Muscle of leg (tissue), 11 donors: Measurements from ENCODE around the gene TMEM235. TPM values are rescaled to one million over a fixed set of nuclear protein-coding genes. Genes with fewer than 3 reads are reported as not detected.

Experiments used
- DNase-seq: peaks from one replicate; pipeline ENCODE4 v3.0.0; 2013
- H3K27ac ChIP-seq: one replicate; pipeline ENCODE4 v1.5.1; 2013; ENCODE audit warnings: mild to moderate bottlenecking, low read length, control low read depth
- H3K27me3 ChIP-seq: one replicate; pipeline ENCODE4 v1.6.1; 2013; ENCODE audit warnings: low read length; ENCODE audit not compliant: control insufficient read depth, insufficient read depth
- H3K36me3 ChIP-seq: one replicate; pipeline ENCODE4 v1.6.1; 2013; ENCODE audit warnings: low read length; ENCODE audit not compliant: control insufficient read depth, insufficient read depth
- H3K4me1 ChIP-seq: one replicate; pipeline ENCODE4 v1.6.1; 2013; ENCODE audit warnings: low read length; ENCODE audit not compliant: control insufficient read depth, insufficient read depth
- H3K4me3 ChIP-seq: one replicate; pipeline ENCODE4 v1.5.1; 2013; ENCODE audit warnings: low read length, control low read depth
- H3K9me3 ChIP-seq: replicated peaks from 2 replicates; pipeline ENCODE4 v1.6.1; 2013; ENCODE audit warnings: low read depth, low read length; ENCODE audit not compliant: control insufficient read depth
- WGBS: methylation state at CpG from one replicate; pipeline ENCODE4 v1.1.5; 2013; ENCODE audit warnings: missing lambda C conversion rate; ENCODE audit not compliant: insufficient coverage; 5-methylcytosine and 5-hydroxymethylcytosine counted together
- polyA plus RNA-seq, 8 donors: library from polyadenylated mRNA; unstranded; fragments of 120-200 nt; gene quantifications; one replicate each; pipeline versions ENCODE4 v1.2.1 to v1.2.3, GENCODE V29; 2013; ENCODE audit warnings: inconsistent platforms in 1 of 8, low replicate concordance in 1 of 8; ENCODE audit not compliant: insufficient read length in 8 of 8, insufficient read depth in 1 of 8
- total RNA-seq: library from RNA; stranded (reverse); fragments of 120-200 nt; gene quantifications from one replicate; pipeline ENCODE4 v1.2.4, GENCODE V29; 2013

Gene TMEM235
- total and polyA plus RNA-seq, 9 donors = 0.04 to 0.14 (median 0.10) TPM; not detected in 6

GRCh38 chr17:78219396-78220150, 11.9 kb upstream of the TMEM235 start:
- WGBS = 83% methylated on average over 6 of the region's 11 CpGs
- H3K4me1 ChIP-seq = peaks cover 16% of the 10 kb centered on the region

DNA sequence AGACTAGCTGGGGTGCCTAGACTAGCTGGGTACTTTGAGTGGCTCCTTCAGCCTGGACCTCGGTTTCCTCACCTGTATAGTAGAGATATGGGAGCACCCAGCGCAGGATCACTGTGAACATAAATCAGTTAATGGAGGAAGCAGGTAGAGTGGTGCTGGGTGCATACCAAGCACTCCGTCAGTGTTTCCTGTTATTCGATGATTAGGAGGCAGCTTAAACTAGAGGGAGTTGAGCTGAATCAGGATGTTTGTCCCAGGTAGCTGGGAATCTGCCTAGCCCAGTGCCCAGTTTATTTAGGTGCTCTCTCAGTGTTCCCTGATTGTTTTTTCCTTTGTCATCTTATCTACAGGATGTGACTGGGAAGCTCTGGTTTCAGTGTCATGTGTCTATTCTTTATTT, 8.4 kb upstream of the TMEM235 start:
- peaks cover 9% of the 10 kb centered on the region for H3K36me3 ChIP-seq
- H3K4me3 ChIP-seq = no peak overlapping the region
- H3K27me3 ChIP-seq = no peaks in the 10 kb centered on the region
- peak overlapping the region; percentile 31 for H3K27ac ChIP-seq
- DNase-seq = no peak
- H3K9me3 ChIP-seq = no peaks in the 10 kb centered on the region
- WGBS = 68% methylated on average over 4 of the region's 4 CpGs
- peaks cover 41% of the 10 kb centered on the region for H3K4me1 ChIP-seq

More at GRCh38 chr17:78219396-78220150, 11.9 kb upstream of the TMEM235 start:
- Histone ChIP-seq H3K36me3 (peaks cover 8% of the 10 kb centered on the region), H3K9me3 (no peaks in the 10 kb centered on the region), H3K4me3 (no peak overlapping the region), H3K27me3 (no peaks in the 10 kb centered on the region), H3K27ac (no peak overlapping the region)
- no peak for DNase-seq

DNA sequence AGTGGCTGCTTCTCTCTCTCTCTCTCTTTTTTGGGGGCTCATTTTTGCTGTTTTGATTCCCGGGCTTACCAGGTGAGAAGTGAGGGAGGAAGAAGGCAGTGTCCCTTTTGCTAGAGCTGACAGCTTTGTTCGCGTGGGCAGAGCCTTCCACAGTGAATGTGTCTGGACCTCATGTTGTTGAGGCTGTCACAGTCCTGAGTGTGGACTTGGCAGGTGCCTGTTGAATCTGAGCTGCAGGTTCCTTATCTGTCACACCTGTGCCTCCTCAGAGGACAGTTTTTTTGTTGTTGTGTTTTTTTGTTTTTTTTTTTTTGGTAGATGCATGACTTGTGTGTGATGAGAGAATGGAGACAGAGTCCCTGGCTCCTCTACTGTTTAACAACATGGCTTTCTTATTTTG, 7.7 kb upstream of the TMEM235 start:
- no peaks in the 10 kb centered on the region for H3K9me3 ChIP-seq
- peaks cover 8% of the 10 kb centered on the region for H3K36me3 ChIP-seq
- H3K27ac ChIP-seq = no peak overlapping the region
- no peak overlapping the region for H3K4me3 ChIP-seq
- no peak for DNase-seq
- H3K4me1 ChIP-seq = peaks cover 43% of the 10 kb centered on the region
- H3K27me3 ChIP-seq = no peaks in the 10 kb centered on the region
- WGBS = 77% methylated on average over 2 of the region's 3 CpGs

GRCh38 chr17:78224231-78225087, 7.0 kb upstream of the TMEM235 start:
- Histone ChIP-seq H3K4me1 (peaks cover 43% of the 10 kb centered on the region), H3K4me3 (no peak overlapping the region), H3K27me3 (no peaks in the 10 kb centered on the region), H3K36me3 (peaks cover 6% of the 10 kb centered on the region), H3K9me3 (no peaks in the 10 kb centered on the region), H3K27ac (peak overlapping the region; percentile 54)
- no peak for DNase-seq
- WGBS = 74% methylated on average over 21 of the region's 27 CpGs

- Histone ChIP-seq H3K27me3 (peaks cover 6% of the 10 kb centered on the region), H3K4me1 (peaks cover 43% of the 10 kb centered on the region), H3K9me3 (no peaks in the 10 kb centered on the region), H3K4me3 (no peak overlapping the region), H3K36me3 (peaks cover 6% of the 10 kb centered on the region), H3K27ac (peak overlapping the region; percentile 54)
- no peak for DNase-seq
- 95% methylated on average over 7 of the region's 16 CpGs for WGBS
These were observed 6.2 kb upstream of the TMEM235 start for GRCh38 chr17:78225088-78225865.

DNA sequence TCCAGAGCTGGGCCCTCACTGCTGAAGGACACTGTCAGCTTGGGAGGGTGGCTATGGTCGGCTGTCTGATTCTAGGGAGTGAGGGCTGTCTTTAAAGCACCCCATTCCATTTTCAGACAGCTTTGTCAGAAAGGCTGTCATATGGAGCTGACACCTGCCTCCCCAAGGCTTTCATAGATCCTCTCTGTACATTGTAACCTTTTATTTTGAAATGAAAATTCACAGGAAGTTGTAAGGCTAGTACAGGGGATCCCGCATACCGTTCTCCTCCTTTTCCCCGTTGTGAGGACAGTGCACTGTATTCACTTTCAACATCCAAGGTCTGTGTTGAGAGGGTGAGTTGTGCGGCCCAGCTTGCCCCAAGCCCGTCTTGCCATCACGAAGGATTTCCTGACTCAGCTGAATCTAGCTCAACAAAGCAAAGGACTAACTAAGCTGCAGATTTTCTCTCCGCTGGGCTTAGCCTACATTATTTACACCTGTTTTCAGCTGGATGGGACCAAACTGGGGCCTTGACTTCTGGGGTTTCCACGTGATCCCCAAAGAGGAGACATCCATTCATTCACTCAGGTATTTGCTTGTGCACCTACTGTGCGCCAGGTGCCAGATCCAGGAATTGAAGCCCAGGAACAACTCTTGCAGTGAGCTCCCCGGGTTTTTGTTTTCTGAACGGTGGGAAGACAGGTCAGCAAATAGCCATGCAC, 5.2 kb upstream of the TMEM235 start:
- Histone ChIP-seq H3K36me3 (peaks cover 6% of the 10 kb centered on the region), H3K4me3 (no peak overlapping the region), H3K4me1 (peaks cover 44% of the 10 kb centered on the region), H3K27ac (no peak overlapping the region), H3K9me3 (no peaks in the 10 kb centered on the region), H3K27me3 (peaks cover 15% of the 10 kb centered on the region)
- no peak for DNase-seq
- WGBS = 57% methylated on average over 5 of the region's 12 CpGs

GRCh38 chr17:78226759-78227454, 4.5 kb upstream of the TMEM235 start:
- H3K4me3 ChIP-seq = no peak overlapping the region
- WGBS = 66% methylated on average over 16 of the region's 20 CpGs
- H3K27ac ChIP-seq = peak overlapping the region; percentile 69
- no peaks in the 10 kb centered on the region for H3K9me3 ChIP-seq
- no peak for DNase-seq
- H3K27me3 ChIP-seq = peaks cover 21% of the 10 kb centered on the region
- peaks cover 6% of the 10 kb centered on the region for H3K36me3 ChIP-seq
- peaks cover 49% of the 10 kb centered on the region for H3K4me1 ChIP-seq

GRCh38 chr17:78227455-78227916, 3.9 kb upstream of the TMEM235 start:
- H3K9me3 ChIP-seq = no peaks in the 10 kb centered on the region
- H3K36me3 ChIP-seq = peaks cover 6% of the 10 kb centered on the region
- H3K4me1 ChIP-seq = peaks cover 55% of the 10 kb centered on the region
- peak overlapping the region; percentile 69 for H3K27ac ChIP-seq
- peaks cover 26% of the 10 kb centered on the region for H3K27me3 ChIP-seq
- WGBS = 69% methylated on average over 7 of the region's 10 CpGs
- peak; percentile 67 for DNase-seq
- no peak overlapping the region for H3K4me3 ChIP-seq

- Histone ChIP-seq H3K27ac (no peak overlapping the region), H3K9me3 (no peaks in the 10 kb centered on the region), H3K4me1 (peaks cover 56% of the 10 kb centered on the region), H3K4me3 (no peak overlapping the region), H3K27me3 (peaks cover 33% of the 10 kb centered on the region), H3K36me3 (peaks cover 6% of the 10 kb centered on the region)
- no peak for DNase-seq
- WGBS = 88% methylated on average over 2 of the region's 4 CpGs
These were observed 3.3 kb upstream of the TMEM235 start for GRCh38 chr17:78228176-78228575.
